BE2C (cell line): ENCODE measurements around the gene HHATL. TPM values are rescaled to one million over a fixed set of nuclear protein-coding genes. Genes with fewer than 3 reads are reported as not detected.

Experiments used
- DNase-seq: peaks from one replicate; pipeline ENCODE4 v3.0.0-alpha.2; 2020
- H3K27me3 ChIP-seq: fragments of 250-450 bp; sonication (Bioruptor Pico); 2 replicates; pipeline ENCODE4 v1.5.1; 2020; ENCODE audit warnings: mild to moderate bottlenecking
- H3K36me3 ChIP-seq: fragments of 250-450 bp; sonication (Bioruptor Pico); 2 replicates; pipeline ENCODE4 v1.5.1; 2020; ENCODE audit warnings: mild to moderate bottlenecking
- H3K4me1 ChIP-seq: fragments of 250-450 bp; sonication (Bioruptor Pico); 2 replicates; pipeline ENCODE4 v1.5.1; 2020
- H3K4me3 ChIP-seq: 2 replicates; pipeline ENCODE4 v1.5.1; 2011; ENCODE audit warnings: low read depth, low read length
- H3K9me3 ChIP-seq: fragments of 250-450 bp; sonication (Bioruptor Pico); 2 replicates; pipeline ENCODE4 v1.5.1; 2020
- CTCF ChIP-seq: IDR thresholded peaks from 2 replicates; pipeline ENCODE4 v1.5.1; 2012; ENCODE audit warnings: mild to moderate bottlenecking, low read depth, low read length
- polyA plus RNA-seq: library from polyadenylated mRNA; unstranded; fragments of >200 nt; gene quantifications from one replicate; pipeline ENCODE4 v1.2.1, GENCODE V29; 2012; ENCODE audit warnings: low read depth, missing spikeins; ENCODE audit not compliant: insufficient read length, insufficient read depth

The HHATL gene
- polyA plus RNA-seq, result not detected

GRCh38 chr3:42702066-42702951 is at the start of gene HHATL:
TSS of gene HHATL (minus strand) at chr3:42702798. CDS start at chr3:42700826, 1,972 bp downstream.
- H3K4me3 ChIP-seq, result no peak within 1 kb of the TSS
- H3K36me3 ChIP-seq, result no peaks in the 10 kb centered on the region
- no peak for DNase-seq
- TF ChIP-seq CTCF, result no peak
- no peaks in the 10 kb centered on the region for H3K27me3 ChIP-seq
- H3K9me3 ChIP-seq, result no peaks in the 10 kb centered on the region
- no peaks in the 10 kb centered on the region for H3K4me1 ChIP-seq

GRCh38 chr3:42751609-42752008 is 49.0 kb upstream of the HHATL start:
- H3K36me3 ChIP-seq, result no peaks in the 10 kb centered on the region
- H3K4me1 ChIP-seq, result no peaks in the 10 kb centered on the region
- H3K9me3 ChIP-seq, result no peaks in the 10 kb centered on the region
- no peak overlapping the region for H3K4me3 ChIP-seq
- TF ChIP-seq CTCF, result no peak
- DNase-seq, result no peak
- no peaks in the 10 kb centered on the region for H3K27me3 ChIP-seq

GRCh38 chr3:42750834-42751233 is 48.2 kb upstream of the HHATL start:
- DNase-seq, result no peak
- Histone ChIP-seq H3K4me3 (no peak overlapping the region), H3K27me3 (no peaks in the 10 kb centered on the region), H3K4me1 (no peaks in the 10 kb centered on the region), H3K36me3 (no peaks in the 10 kb centered on the region), H3K9me3 (no peaks in the 10 kb centered on the region)
- no peak for TF ChIP-seq CTCF

GRCh38 chr3:42749753-42750231 is 47.2 kb upstream of the HHATL start:
- peak; percentile 29 for TF ChIP-seq CTCF
- Histone ChIP-seq H3K4me3 (no peak overlapping the region), H3K27me3 (no peaks in the 10 kb centered on the region), H3K4me1 (no peaks in the 10 kb centered on the region), H3K9me3 (no peaks in the 10 kb centered on the region), H3K36me3 (no peaks in the 10 kb centered on the region)
- DNase-seq, result no peak

- no peaks in the 10 kb centered on the region for H3K4me1 ChIP-seq
- no peak for TF ChIP-seq CTCF
- no peak for DNase-seq
- H3K36me3 ChIP-seq, result no peaks in the 10 kb centered on the region
- H3K27me3 ChIP-seq, result no peaks in the 10 kb centered on the region
- no peaks in the 10 kb centered on the region for H3K9me3 ChIP-seq
- H3K4me3 ChIP-seq, result no peak overlapping the region
These were observed 46.6 kb upstream of the HHATL start for GRCh38 chr3:42749025-42749752.
